T-helper 1 cell treated with Interleukin-12 subunit alpha and Interleukin-12 subunit beta and Interleukin-4 antibody, amounts not matched to agents 30 ng/mL and 1 ng/mL, for 36 hours (primary cell): Measurements from ENCODE around the gene CDC37L1. TPM values are rescaled to one million over a fixed set of nuclear protein-coding genes. Genes with fewer than 3 reads are reported as not detected.
"Not testable (repeated sequence)": the region's sequence is repeated elsewhere in the genome, so short reads cannot be mapped to it uniquely, and the experiment has no call there.

ENCODE experiments used
- intact Hi-C: fragments of 100-400 bp; cut with micrococcal nuclease; formaldehyde crosslinking; loops from one replicate; pipeline ENCODE4 v1.15.1; 2024
- total RNA-seq: library from RNA; stranded (reverse); gene quantifications from 2 replicates; pipeline ENCODE4 v1.2.3, GENCODE V29; 2022

Gene CDC37L1
- total RNA-seq, 1 donor from 2014 or later: 13.9 TPM

DNA sequence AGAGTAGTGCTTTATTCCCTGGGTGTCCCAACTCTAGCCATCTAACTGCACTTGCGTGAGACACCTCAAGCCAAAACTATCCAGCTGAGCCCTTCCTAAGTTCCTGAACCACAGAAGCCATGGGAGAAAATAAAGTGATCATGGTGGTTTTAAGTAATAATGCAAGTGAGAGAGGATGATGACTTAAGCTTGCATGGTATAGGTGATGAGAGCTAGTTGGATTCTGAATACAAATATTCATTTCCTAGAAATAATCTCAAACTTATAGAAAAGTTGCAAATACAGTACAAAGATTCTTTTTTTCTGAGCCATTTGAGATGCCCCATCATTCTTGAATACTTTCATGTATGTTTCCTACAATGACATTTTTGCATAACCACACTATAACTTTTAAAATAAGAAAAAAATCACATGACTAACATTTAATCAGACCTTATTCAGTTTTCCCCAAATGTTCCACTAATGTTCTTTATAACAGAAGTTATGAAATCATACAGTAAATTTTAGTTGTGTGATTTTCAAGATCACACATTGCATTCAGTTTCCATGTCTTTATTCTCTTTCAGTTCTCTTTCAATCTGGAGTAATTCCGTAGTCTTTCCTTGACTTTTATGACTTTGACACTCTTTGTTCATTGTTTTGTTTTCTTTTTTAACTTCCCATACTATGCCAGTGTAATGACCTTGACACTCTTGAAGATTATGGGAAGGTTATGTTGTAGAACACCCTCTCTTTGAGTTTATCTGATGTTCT lies 67.1 kb downstream of the CDC37L1 start:
- intact Hi-C loops: loop anchor here (10.0 kb wide), 1 partner anchor 432 kb away; no protein-coding TSS in a partner anchor

DNA sequence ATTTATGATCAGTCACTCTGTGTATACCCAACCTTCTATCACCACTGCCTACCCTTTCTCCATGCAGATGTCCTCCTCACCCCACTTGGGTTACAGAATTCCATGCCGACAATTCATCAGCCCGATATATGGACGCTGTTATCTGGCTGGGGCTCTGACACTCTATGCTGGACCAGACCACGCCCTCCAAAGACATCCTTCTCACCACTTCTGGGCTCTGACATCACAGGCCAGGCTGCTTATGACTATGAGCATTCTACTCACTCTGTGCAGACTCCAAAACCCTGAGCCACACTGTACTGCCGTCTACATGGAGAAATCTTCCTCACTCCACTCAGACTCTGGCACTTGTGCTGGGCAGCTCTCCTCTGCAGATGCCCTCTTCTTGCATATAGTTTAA lies 69.2 kb downstream of the CDC37L1 start:
- intact Hi-C loops: loop anchor here (10.0 kb wide), 1 partner anchor 434 kb away; no protein-coding TSS in a partner anchor

DNA sequence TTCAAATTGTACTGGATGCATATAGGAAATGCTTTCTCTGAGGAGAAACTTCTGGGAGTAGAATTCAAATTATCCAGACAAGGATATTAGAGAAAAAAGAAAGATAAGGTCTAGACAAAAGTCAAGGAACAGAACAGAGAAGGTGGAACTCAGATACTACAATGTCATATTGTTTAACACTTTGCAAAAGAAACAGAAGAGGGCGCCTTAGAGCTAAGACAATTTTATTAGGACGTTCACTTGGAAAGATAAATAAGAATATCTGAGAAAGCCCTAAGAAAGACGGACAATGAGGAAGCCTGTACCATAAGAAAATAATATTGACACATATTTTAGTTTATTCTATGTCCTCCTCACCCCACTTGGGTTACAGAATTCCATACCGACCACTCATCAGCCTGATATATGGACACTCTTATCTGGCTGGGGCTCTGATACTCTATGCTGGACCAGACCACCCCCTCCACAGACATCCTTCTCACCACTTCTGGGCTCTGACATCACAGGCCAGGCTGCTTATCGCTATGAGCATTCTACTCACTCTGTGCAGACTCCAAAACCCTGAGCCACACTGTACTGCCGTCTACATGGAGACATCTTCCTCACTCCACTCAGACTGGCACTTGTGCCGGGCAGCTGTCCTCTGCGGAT lies 70.8 kb downstream of the CDC37L1 start:
- intact Hi-C loops: loop anchor here (1.0 kb wide), 2 partner anchors 146 to 850 kb away; no protein-coding TSS in a partner anchor

DNA sequence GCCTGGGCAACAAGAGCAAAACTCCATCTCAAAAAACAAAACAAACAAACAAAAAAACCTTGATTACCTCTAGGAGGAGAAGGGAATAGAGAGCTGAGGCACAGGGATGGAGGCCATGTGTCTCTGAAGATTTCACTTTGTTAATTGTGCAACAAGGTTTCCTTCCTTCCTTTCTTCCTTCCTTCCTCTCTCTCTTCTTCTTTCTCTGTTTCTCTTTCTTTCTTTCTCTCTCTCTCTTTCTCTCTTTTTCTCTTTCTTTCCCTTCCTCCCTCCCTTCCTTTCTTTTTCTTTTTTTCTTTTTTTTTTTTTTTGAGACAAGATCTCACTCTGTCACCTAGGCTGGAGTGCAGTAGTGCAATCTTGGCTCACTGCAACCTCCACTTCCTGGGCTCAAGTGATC lies 75.2 kb downstream of the CDC37L1 start:
- intact Hi-C loops: not testable (repeated sequence)

DNA sequence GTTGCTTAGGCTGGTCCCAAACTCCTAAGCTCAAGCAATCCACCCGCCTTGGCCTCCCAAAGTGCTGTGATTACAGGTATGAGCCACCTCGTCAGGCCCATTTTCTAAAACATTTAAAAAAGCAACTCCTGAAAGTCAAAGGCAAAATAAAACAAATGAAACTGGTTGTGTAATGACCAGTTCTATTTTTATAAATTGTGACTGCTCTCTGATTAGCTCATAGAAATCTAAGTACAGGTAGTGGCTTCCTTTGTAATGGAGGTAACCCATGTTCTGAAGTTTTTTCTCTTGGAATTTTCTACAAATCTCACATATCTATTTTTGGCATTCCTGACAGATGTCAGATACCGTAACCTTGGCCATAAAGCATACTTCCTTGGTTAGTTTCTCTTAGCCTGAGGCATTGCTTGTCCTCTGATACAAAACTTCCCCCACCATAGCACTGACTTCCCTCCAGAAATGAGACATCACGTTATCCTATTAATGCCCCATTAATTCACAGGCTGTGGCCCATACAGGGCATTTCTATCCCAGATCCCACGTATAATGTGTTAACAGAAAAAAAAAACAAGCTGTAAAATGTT lies 75.7 kb downstream of the CDC37L1 start:
- intact Hi-C loops: no loop called here

DNA sequence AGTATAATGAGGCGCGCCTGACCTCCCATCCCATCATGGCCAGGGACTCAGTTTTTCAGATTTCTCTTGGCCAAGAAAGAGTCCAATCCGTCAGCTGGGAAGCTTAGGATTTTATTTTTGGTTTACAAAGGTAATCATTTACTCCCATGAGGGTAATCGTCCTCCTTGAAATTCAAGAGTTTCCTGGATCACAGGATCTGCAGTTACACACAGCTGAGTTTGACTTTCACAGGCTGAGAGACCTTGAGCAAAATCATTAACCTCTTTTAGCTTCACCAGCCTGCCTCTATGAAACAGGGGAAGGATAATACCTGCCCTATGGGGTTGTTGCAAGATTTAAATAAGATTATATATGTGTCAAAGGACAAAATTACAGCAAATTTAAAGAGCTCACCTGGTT lies 77.1 kb downstream of the CDC37L1 start:
- intact Hi-C loops: no loop called here

Other genes starting within 250 kb of the CDC37L1 start
- gene SLC1A1, start 189.1 kb upstream of the CDC37L1 start, total RNA-seq: 0.12 and 0.32 TPM in 2 replicates
- gene PLPP6, start 17.3 kb upstream of the CDC37L1 start, total RNA-seq: 9.0 and 10.0 TPM in 2 replicates
- 0.24 and 0.32 TPM in 2 replicates for gene SPATA6L, start 13.1 kb upstream of the CDC37L1 start, total RNA-seq
- 27.7 and 29.9 TPM in 2 replicates for gene AK3, start 61.6 kb downstream of the CDC37L1 start, total RNA-seq
- gene RCL1, start 113.4 kb downstream of the CDC37L1 start, total RNA-seq: 35.6 and 36.8 TPM in 2 replicates